ENCODE results near the gene WDR46. TPM values are rescaled to one million over a fixed set of nuclear protein-coding genes. Genes with fewer than 3 reads are reported as not detected.

Gene WDR46
- total RNA-seq, 1 experiment from 2014 or later = 90.6 TPM

- Histone ChIP-seq H3K27ac (ENCODE audit: low read depth, low read length) (peak overlapping the region; percentile 96), H3K4me1 (ENCODE audit: control insufficient read depth in 1 of 2, insufficient read depth in 2 of 2, low read length in 2 of 2) (peaks cover 6 to 26% of the 10 kb centered on the region in 2 experiments; a peak in 3 of 4 replicates), H3K79me2 (ENCODE audit: insufficient read depth, low read length) (peaks cover 23% of the 10 kb centered on the region), H3K9me3 (ENCODE audit: control insufficient read depth in 1 of 2, insufficient read depth in 1 of 2, low read depth in 1 of 2, low read length in 2 of 2) (no peaks in the 10 kb centered on the region), H3K4me2 (ENCODE audit: low read length) (peak overlapping the region; percentile 100), H3K36me3 (ENCODE audit: control insufficient read depth in 1 of 2, insufficient read depth in 2 of 2, low read length in 2 of 2) (peaks cover 1 to 8% of the 10 kb centered on the region in 2 experiments; a peak in 3 of 4 replicates), H3K9ac (ENCODE audit: low read length) (peak overlapping the region; percentile 84), H4K20me1 (ENCODE audit: insufficient read depth) (no peaks in the 10 kb centered on the region), H3K27me3 (ENCODE audit: insufficient read depth, low read length) (no peaks in the 10 kb centered on the region), H2AFZ (ENCODE audit: low read depth, low read length, poor library complexity, severe bottlenecking) (no peak overlapping the region), H3K4me3 (replicated peaks in 1 of 2; ENCODE audit: low read depth in 1 of 2, low read length in 2 of 2) (peak overlapping the region; percentile 76 to 85), H3K9me2 (ENCODE audit: insufficient read depth) (no peaks in the 10 kb centered on the region)
- CTCF ChIA-PET = interaction anchor here (1.6 kb wide), 2 partner anchors 8 to 20 kb away, joined by 5 to 6 read pairs; partner anchors contain the start of genes B3GALT4, PFDN6 and WDR46
- POLR2A ChIA-PET = interaction anchor here (1.3 to 1.6 kb wide), 3 partner anchors 8 to 21 kb away, joined by 4 to 11 read pairs (median 9); partner anchors contain the start of genes B3GALT4, PFDN6, WDR46 and ZBTB22
- RAD21 ChIA-PET (ENCODE audit: low non-redundant PET in 1 of 2, low total read pairs in 2 of 2, uncharacterized antibody in 2 of 2, unreplicated experiment in 2 of 2) = no interaction called here
- BruUV-seq (replicated peaks) = TSS peak; percentile 17
- DNase-seq (ENCODE audit: low read depth, low spot score) = no peak
- no peak for TF ChIP-seq YY1 (IDR thresholded peaks at IDR 0.05; ENCODE audit: extremely low read depth, insufficient replicate concordance, low read depth, low read length)
- no peak for TF ChIP-seq MAX (IDR thresholded peaks at IDR 0.05)
- no peak for TF ChIP-seq FOSL1 (IDR thresholded peaks at IDR 0.05; ENCODE audit: low read depth)
- TF ChIP-seq ZBTB33 (IDR thresholded peaks at IDR 0.05; ENCODE audit: extremely low read depth, insufficient replicate concordance, low read length) = no peak
- no peak for TF ChIP-seq SRF (IDR thresholded peaks at IDR 0.05; ENCODE audit: low read depth)
- no peak for TF ChIP-seq POLR2AphosphoS5 (IDR thresholded peaks at IDR 0.05; ENCODE audit: low read depth, low read length)
- no peak for TF ChIP-seq EZH2 (IDR thresholded peaks at IDR 0.05)
- TF ChIP-seq CBX3 (IDR thresholded peaks at IDR 0.05; ENCODE audit: low read depth) = no peak
- TF ChIP-seq TCF7L2 (IDR thresholded peaks at IDR 0.05; ENCODE audit: borderline replicate concordance, extremely low read depth, insufficient read depth, insufficient read length) = no peak
- no peak for TF ChIP-seq SP1 (IDR thresholded peaks at IDR 0.05; ENCODE audit: low read depth)
- TF ChIP-seq POLR2A (IDR thresholded peaks at IDR 0.05; ENCODE audit: borderline replicate concordance, extremely low read depth, insufficient read depth, insufficient read length) = no peak
- no peak for TF ChIP-seq SIN3A (IDR thresholded peaks at IDR 0.05; ENCODE audit: low read depth)
- no peak for TF ChIP-seq CTCF (IDR thresholded peaks at IDR 0.05 in 2 of 3, conservative IDR thresholded peaks at IDR 0.05 in 1 of 3; ENCODE audit: borderline replicate concordance in 1 of 3, insufficient read depth in 1 of 3, low read depth in 2 of 3, low read length in 2 of 3)
- TF ChIP-seq EGR1 (IDR thresholded peaks at IDR 0.05; ENCODE audit: low read depth) = no peak
- no peak for TF ChIP-seq ATF3 (IDR thresholded peaks at IDR 0.05)
- no peak for TF ChIP-seq RAD21 (IDR thresholded peaks at IDR 0.05; ENCODE audit: low read depth)
- ATAC-seq = no peak
- intact Hi-C loops (cut with micrococcal nuclease) = loop anchor here (5.0 kb wide), 2 partner anchors 115 to 130 kb away; partner anchors contain the start of gene PHF1
Measured at GRCh38 chr6:33296797-33297405, 7.9 kb upstream of the WDR46 start.

Data from HCT116 (cell line).